ENCODE results near the gene PAM.

The PAM gene

DNA sequence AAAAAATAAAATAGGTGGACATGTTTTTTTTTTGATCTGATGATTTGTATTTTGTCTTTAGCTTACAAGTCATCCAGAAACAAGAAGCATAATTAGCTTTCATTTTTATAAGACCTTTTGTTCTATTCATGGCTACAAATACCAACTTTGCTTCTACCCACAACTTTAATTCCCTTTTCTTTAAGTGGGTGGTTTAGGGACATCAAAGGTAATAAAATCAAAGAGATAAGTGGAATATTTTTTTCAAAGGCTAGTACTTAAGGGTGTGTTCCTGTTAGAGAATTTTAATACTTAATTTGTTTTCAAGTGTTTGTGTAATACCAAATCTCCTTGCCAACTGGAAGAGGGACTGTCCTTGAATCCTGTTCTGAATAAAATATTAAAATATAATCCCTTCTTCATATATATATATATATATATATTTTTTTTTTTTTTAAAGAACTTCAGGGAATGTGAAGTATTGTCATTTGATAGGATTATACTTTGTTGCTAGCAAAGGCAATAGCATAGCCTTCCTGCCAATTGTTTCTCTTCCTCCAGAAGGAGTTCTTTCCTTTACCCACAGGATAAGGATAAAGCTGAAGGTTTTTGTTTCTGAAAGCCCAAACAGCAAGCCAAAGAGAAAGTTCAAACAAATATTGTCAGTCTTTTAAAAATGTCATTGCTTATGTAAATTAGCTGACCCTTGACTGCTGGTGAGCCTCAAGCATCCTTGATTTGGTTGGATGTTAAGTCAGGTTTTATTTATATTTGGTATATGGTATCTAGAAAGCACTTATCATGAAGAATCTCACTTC, 108.9 kb downstream of the PAM start:
- no peak for DNase-seq

DNA sequence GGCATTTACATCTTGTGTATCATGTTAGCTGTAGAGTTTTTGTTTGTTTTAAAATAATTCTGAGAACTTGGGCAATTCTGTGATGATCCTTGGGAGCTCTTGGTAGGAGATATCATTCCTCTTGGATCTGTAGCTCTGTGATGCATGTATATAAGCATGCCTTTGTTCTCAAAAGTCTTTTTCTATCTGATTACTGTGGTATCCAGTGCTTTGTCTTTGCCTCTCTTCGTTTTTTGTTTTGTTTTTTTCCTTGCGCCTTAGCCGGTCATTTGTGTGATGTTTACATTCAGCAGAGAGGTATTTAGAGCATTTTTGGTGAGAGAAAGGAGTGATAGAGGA, 110.0 kb downstream of the PAM start:
- DNase-seq: no peak

DNA sequence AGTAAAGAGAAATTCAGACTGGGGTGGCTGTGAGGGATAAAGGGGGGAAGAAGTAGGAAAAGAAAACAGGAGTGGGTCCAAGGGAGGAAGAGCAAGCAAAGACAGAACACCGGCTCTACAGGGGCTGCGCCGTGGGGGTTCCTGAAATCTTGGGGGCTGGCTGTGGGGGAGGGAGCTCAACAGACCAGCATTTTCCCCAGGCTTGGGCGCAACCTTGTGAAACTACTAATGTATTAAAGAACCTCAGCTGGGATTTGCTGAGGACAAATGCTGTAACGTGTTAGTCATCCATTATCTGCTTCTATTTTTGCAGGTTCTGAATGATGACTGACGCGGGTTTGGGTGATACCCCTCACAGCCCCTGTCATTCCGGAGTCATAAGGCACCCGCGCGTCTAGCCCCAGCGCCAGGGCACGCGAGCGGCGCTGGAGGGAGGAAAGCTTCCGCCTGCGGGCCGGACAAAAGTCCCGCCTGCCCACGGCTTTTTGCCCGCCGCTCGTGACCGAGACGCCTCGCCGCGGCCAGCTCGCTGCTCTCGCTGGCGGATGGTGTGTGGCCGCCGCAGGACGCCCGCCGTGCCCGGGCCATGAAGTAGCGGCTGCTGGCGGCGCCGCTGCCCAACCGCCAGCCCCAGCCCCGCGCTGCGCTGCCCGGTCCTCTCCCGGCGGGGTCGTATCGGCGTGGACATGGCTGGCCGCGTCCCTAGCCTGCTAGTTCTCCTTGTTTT, 110.6 kb downstream of the PAM start:
- peak; percentile 15 for DNase-seq

DNA sequence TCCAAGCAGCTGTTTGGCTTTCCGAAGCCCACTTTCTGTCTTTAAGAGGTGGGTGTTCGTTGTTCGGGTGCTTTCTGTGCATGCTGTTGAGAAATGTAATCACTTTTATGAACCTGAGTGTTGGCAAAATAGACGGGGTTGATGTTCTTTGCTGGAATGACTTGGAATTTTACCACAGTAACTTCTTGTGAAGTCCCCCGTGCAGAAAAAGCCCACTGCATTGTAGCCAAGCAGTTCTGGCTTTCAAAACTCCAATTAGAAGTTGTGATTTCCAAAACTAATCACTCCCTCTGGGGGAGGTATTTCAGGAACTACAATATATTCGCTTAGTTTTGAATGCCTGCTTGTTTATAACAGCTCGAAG, 111.1 kb downstream of the PAM start:
- no peak for DNase-seq

DNA sequence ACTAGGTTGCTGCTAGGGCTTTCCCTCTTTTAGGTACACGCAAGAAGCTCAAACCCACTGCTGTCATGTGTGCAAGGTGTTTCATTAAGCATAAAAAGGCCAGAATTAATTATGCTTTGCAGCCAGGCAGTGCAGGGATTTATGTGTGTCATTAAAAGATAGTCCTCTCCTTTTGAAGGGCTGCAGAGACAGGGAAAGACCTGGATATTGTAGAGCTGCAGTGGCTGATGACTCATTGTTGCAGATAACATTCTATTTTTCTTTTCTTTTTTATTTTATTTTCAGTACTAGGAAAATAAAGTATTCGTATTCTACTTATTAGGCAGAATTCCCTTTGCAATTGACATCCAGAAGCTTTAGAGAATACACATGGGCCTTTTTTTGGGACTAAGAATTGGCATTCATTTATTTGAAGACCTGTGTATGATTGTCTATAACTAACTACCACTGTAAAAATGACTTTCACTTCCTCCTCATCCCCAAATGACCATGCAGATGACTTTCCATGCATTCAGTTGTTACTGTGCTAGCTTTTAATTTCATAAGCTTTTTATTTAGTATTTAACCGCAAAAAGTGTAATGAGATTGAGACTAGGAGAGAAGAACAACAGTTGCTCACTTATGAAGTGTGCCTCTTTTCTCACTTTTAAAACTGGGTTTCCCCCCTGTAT, 113.0 kb downstream of the PAM start:
- no peak for DNase-seq

DNA sequence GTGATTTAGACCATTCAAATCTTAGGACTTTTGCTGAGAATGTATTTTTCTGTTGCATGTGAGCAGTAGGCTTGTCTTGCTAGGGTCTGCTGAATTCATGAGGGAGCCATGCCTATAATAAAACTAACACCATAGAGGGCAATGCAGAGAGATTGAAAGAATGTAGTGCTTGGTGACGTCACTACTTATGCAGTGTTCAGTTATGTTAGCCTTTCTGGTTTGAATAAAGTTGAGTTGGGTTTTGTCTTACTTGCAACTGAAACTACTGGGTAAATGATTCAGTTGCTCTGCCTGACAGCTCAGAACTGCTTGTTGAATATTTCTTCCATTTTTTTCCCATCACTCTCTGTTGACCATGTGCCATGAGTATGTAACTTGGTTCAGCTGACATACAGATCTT, 114.1 kb downstream of the PAM start:
- no peak for DNase-seq

DNA sequence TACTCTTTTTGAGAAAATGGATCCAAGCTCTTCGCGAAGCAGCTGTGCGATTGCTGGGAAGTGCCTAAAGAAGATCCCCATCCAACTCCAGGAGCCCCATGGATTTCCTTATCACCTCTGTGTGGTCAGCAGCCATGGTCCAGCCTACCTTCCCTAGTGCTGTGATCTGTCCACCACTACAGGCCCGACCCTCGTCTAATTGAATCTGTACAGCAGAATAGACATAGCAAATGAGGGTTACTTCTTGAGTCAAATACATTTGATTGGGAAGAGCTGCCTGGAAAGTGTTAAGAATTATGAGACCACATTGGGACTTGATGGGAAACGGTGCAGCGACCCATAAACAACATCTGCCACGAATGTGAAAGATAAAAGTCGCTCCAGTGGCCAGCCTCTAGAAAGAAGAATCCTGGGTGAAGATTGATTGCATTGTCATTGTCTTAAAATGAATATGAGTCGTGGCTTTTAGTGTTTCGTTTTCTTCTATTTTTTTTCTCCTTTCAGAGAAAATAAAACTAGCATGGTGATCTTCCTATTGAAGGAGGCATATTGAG, 118.4 kb downstream of the PAM start:
- no peak for DNase-seq

DNA sequence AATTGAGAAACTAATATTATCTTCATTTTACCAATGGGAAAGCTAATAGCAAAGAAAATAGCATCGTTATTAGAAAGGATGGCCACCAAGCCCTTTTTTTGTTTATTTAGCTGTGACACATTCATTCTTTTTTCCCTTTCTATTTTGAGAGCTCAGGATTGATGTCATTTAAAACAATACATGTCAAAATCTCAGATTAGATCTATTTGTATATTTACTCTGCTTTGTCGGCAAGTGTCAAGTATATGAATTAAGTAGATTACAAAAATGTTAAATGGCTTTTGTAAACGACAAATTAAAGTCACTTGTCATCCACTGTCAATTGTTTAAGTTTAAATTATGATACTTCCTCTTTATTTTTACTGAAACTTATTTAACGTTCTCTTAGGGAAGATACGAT, 118.9 kb downstream of the PAM start:
- DNase-seq: no peak

DNA sequence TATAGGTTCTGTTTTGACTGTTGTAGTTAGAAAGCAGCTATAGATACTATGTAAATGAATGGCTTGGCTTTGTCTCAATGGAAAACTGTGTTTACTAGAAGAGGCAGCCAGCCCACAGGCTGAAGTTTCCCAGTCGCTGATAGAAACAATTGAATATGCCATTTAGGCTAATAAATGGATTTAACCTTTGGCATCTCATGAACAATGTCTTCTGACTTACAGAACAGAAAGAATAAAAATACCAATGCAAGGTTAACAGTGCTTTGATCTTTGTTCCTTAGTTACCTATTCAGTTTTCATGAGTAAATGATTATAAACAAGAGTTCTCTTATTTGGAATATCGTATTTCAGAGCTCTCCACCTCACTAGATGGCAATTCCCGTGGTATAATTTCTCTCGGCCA, 120.6 kb downstream of the PAM start:
- no peak for DNase-seq

DNA sequence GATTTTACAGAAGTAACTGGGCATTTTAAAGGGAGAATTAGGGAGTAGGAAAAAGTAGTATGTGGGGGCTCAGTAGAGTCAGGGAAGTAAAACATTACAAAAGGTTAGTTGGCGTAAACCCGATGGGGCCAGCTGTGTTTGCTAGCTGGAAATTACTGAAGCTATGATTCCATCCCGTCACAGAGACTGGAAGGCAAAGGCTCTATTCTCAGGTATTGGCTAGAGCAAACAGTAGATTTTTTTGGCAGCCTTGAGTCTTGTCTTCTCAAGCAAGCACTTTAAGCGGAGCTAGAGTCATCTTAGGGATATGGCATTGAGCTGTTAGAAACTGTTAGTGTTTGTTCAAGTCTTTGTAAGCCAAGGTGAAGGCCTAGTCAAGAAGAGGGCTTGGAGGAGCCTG, 121.5 kb downstream of the PAM start:
- DNase-seq: no peak

DNA sequence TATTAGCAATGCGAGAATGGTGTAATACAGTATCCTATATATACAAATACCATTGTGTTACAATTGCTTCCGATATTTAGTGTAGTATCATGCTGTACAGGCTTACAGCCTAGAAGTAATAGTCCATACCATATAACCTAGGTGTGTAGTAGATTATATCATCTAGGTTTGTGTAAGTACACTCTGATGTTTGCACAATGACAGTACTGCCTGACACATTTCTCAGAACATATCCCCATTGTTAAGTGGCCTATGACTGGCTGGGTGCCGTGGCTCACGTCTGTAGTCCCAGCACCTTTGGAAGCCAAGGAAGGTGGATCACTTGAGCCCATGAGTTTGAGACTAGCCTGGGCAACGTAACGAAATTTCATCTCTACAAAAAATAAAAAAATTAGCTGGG, 124.6 kb downstream of the PAM start:
- no peak for DNase-seq

DNA sequence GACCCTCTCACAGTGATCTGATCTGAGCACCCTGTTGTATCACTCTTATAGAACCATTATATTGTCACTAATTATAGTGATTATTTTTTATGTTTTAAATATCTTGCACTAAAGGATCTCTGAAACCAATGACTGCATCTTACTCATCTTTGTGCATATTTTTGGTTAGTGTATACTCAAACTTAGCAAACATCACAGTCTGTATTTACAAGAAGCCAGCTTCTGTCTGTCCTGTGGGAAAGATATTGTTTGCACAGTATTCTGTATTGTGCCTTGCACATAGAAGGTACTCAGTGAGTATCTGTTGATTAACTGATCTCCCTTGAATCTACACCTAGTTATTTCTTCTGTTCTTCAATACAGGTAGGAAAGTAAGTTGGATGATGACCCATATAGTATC, 131.5 kb downstream of the PAM start:
- DNase-seq: no peak

DNA sequence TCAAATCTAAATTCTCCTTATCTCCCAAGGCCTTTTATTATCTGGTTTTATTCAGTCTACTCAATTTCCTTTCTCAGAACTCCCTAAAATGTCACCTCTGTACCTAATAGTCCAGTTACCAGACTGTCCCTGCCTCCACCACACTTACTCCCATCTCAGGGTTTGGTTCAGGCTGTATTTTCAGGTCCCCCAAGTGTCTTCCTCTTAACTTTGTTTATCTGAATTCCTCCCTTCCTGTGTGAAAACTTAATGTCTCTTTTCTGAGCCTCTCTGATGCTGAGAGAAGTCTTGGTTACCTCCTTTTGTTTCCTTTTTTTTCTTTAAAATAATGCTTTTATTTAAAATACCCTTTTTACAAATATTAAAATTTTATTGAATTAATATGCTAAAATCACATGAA, 133.4 kb downstream of the PAM start:
- no peak for DNase-seq

DNA sequence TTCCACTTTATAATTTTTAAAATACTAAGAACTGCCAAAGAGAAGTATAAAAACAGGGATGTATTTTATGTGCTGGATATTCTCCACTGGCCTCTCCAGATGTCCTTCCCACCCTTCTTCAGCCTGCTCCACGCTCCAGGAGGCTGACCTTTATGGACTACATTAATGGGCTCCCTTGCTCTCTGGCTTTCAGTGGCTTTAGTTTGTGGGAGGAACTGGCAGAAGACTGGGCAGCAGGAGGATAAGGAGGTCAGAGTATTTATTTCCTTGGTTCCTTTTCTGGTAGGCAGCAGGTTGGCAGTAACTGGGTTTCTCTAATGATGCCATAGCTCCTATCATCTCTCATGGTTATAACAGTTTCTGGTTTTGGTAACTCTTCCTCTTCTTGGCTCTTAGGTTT, 133.9 kb downstream of the PAM start:
- no peak for DNase-seq

DNA sequence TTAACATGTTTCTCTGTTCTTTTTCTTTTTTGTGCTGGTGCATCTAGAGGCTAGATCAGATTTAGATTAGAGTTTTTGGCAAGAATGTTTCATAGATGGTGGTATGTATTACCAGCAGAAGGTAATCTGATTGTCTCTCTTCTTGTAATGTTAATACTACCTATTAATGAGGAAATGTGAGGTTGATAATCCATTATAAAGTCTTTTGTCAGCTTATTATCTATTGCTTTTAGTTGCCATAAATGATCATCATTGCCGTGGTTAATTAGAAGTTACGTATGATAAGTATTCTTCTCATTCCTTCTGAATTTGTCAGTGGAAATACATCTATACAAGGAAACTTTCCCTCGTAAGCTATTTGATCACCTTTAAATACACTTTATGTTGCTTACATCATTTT, 135.0 kb downstream of the PAM start:
- no peak for DNase-seq

DNA sequence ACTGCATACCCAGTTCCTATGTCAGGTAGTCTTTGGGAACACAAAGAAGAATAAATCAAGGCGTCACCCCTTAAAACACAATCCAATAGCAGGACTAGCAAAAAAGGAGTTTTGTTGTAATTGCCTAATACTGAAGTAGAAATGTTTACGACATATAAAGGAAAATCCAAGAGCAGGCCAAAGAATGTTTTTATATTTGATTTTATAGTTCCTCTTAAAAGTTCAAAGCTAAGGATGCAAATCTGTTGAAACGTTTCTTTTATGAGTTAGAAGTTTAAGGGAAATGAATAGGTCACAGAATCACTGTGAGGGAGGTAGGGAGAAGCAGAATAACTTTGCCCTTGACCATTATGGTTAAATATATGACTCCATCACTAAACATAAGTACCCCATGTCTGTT, 136.1 kb downstream of the PAM start:
- DNase-seq: no peak

DNA sequence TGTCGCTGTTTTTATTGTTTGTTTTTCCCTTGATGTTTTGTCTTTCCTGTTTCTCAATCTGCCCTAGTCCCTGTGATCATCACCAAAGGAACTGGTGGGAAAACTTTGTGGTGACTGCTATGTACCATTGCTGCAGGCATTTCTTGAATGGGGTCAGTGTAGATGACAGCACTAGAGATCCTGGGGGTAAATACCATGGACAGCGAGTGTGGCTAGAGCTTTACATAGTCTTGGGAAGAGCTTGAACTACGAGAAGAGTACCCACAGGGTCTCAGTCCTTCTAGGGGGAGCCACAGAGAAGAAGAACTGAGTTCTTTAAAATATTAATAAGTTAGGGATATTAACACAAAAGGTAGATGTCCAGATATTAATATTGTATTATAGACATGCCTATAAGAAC, 138.8 kb downstream of the PAM start:
- no peak for DNase-seq

DNA sequence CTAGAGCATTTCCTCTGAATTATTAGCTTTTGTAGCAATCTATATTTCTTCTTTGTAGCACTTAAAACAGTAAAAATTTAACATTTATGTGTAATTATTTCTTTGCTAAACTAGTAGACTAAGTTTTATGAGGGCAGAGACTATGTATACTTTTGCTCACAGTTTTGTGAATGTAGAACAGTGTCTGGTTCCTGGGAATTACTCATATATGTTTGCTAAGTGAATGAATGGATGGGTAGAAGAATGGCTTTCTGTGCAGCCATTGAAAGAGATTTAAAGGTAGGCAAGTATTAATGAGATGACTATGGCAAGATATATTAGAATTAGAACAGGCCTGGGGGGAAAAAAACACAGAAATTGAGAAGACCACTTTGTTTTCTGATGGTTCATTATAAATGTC, 140.1 kb downstream of the PAM start:
- DNase-seq: no peak

DNA sequence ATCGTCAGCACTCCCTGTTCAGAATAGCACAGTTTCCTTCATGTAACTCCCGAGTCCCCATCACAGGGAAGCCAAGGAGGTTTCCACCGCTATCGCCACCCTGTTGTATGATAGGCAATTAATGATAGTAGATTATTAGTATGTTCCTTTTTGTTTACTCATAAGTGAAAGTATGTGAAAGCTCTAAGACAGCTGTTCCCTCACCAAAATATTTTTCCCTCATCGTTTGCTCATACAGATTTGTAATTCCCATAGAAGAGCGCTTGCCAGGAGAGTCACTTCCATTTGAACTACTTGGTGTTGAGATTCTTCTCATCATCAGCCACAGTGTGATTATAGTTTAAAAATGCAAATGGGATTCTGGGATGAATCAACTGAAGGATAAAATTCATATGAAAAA, 140.9 kb downstream of the PAM start:
- DNase-seq: no peak

DNA sequence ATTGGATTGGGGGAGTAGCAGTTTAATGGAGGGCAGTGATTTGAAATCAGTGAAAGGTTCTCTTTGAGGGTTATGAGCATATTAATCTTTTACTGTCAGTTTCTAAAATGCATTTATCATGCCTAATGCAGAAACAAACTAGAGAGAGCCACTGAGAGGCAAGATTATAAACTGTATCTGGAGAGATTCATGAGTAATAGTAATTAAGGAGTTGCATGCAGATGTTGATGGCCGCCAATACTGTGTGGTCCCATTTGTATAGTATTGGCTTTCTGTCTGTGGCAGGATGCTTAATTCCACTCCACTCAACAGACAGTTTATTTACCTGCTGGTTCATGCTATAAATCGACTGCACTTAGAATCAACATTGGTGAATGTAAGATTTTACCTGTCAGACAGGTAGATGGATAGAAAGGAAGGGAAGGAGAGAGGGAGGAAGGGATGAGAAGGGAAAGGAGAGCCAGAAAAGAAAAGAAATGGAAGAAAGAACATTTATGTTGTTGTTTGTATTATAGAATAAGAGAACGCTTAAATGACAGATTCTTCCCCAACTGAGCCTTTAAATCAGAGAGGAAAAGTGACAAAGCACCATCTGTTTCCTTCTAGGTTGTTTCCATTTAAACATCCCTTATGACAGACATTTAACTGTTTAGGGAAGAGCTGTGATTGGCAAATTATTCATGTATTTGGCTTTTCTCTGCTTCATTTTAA, 146.5 kb downstream of the PAM start:
- no peak for DNase-seq

DNA sequence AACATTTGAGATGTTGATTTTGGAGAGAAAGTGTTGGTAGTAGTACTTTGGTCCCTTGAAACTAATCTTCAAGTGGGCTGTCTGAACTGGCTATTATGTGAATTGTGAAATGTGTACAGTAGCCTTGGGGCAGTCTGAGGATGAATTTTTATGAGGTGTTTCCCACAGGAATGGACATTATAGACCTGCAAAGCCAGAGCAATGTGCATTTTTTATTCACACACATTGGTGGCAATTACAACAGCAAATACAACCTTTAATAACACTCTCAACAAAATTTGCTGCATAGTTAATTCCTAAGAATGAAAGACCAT, 147.0 kb downstream of the PAM start:
- no peak for DNase-seq

DNA sequence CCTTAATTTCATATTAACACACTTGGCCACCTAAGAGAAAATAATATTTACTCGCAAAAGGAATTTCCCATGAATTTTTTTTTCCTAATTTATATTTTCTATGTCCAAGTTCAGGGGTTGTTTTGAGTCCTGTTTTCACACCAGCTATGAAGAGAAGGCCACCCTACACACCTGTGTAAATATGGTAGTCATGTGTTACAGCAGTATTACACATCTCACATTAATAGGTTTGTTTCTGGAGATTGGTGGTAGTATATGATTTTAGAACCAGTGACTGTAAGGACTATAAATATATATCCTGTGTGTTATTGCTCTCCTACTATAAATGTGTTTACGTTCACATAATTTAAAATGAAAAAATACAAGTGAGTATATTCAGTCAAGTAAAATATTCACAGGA, 147.5 kb downstream of the PAM start:
- no peak for DNase-seq

DNA sequence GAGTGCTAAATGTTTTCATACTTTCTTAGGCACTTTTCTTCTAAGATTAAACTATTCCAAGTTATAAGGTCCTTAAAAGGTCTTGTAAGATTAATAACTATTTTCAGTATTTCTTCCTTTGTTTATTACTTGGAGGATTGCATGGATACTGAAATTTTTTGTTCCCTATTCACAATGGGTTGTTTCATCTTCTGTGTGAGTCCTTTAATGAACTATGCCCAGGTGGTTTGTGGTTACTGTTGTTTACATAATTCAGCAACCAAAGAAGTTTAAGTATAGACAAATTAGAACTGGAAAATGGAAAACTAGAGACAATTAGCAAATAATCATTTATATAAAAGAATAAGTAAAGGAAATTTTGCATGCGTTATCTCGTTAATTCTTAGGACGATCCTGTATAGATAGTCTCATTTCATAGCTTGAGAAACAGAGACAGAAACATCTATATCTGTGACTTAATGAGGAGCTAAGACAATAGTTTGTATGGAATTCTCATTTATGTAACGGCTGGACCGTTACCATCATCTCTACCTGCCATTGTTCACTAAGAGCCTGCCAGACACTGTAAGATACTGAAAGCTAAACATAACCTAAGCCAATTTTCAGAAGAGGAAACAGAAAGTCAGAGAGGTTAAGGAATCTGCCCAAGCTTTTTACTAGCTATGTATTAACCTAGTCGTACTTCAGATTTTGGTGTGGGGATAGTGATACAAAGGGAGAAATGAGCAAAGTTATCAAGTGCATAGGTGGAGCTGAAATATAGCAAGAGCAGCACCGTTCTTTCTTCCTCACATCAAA, 148.2 kb downstream of the PAM start:
- DNase-seq: no peak

Data from GOT3 (cell line).